Measurements from ENCODE around the gene N4BP2.

The N4BP2 gene

GRCh38 chr4:40112027-40112792, 55.6 kb downstream of the N4BP2 start:
- POLR2A ChIA-PET = no interaction called here

GRCh38 chr4:40114206-40114605, 57.6 kb downstream of the N4BP2 start:
- POLR2A ChIA-PET = no interaction called here
- no peak overlapping the region for H3K4me3 ChIP-seq (ENCODE audit: low read depth, low read length)
- TF ChIP-seq CTCF (IDR thresholded peaks at IDR 0.05; ENCODE audit: insufficient read depth, low read length, missing control alignments) = no peak
- no peak for DNase-seq (ENCODE audit: low read depth, low spot score)
- CTCF ChIA-PET = interaction anchor here (1.6 kb wide), 1 partner anchor 35 kb away, joined by 5 read pairs; no protein-coding TSS in a partner anchor

More at GRCh38 chr4:40112027-40112792, 55.6 kb downstream of the N4BP2 start:
- CTCF ChIA-PET = interaction anchor here (1.2 kb wide), 1 partner anchor 198 kb away, joined by 4 read pairs; no protein-coding TSS in a partner anchor
- no peak for DNase-seq (ENCODE audit: low read depth, low spot score)
- H3K4me3 ChIP-seq (ENCODE audit: low read depth, low read length) = no peak overlapping the region
- no peak for TF ChIP-seq CTCF (IDR thresholded peaks at IDR 0.05; ENCODE audit: insufficient read depth, low read length, missing control alignments)

GRCh38 chr4:40118861-40119260, 62.2 kb downstream of the N4BP2 start:
- no peak for TF ChIP-seq CTCF (IDR thresholded peaks at IDR 0.05; ENCODE audit: insufficient read depth, low read length, missing control alignments)
- ChIA-PET CTCF (interaction anchor here (1.0 to 1.3 kb wide), 2 partner anchors 13 to 191 kb away, joined by 4 read pairs; no protein-coding TSS in a partner anchor), POLR2A (no interaction called here)
- H3K4me3 ChIP-seq (ENCODE audit: low read depth, low read length) = no peak overlapping the region
- DNase-seq (ENCODE audit: low read depth, low spot score) = no peak

DNA sequence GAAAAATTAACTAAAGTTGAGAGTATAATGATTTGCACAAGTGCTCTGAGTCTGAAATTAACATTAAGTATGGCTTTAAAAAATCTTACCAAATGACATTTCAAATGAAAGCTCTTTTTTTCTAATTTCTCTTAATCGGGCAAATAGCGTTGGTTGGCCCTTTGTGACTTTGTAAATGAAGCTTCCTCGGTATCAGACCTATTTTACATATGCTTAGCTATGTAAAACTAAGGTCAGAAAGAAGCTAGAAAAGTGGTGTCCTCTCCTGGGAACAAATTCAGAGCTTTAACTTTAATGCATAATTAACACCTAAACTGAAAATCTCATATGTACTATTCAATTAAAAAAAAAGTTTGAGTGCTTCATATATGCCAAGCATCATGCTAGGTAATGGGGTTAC, 62.7 kb downstream of the N4BP2 start:
- no peak overlapping the region for H3K4me3 ChIP-seq (ENCODE audit: low read depth, low read length)
- no peak for DNase-seq (ENCODE audit: low read depth, low spot score)
- CTCF ChIA-PET = interaction anchor here (1.0 to 1.3 kb wide), 2 partner anchors 13 to 191 kb away, joined by 4 read pairs; no protein-coding TSS in a partner anchor
- POLR2A ChIA-PET = no interaction called here
- TF ChIP-seq CTCF (IDR thresholded peaks at IDR 0.05; ENCODE audit: insufficient read depth, low read length, missing control alignments) = no peak

GRCh38 chr4:40121515-40121914, 64.9 kb downstream of the N4BP2 start:
- no peak for TF ChIP-seq CTCF (IDR thresholded peaks at IDR 0.05; ENCODE audit: insufficient read depth, low read length, missing control alignments)
- H3K4me3 ChIP-seq (ENCODE audit: low read depth, low read length) = no peak overlapping the region
- peak; percentile 28 for DNase-seq (ENCODE audit: low read depth, low spot score)
- CTCF ChIA-PET = interaction anchor here (0.9 to 1.8 kb wide), 4 partner anchors 11 to 650 kb away, joined by 3 to 5 read pairs (median 3); no protein-coding TSS in a partner anchor
- POLR2A ChIA-PET = interaction anchor here (0.7 kb wide), 1 partner anchor 11 kb away, joined by 4 read pairs; no protein-coding TSS in a partner anchor

DNA sequence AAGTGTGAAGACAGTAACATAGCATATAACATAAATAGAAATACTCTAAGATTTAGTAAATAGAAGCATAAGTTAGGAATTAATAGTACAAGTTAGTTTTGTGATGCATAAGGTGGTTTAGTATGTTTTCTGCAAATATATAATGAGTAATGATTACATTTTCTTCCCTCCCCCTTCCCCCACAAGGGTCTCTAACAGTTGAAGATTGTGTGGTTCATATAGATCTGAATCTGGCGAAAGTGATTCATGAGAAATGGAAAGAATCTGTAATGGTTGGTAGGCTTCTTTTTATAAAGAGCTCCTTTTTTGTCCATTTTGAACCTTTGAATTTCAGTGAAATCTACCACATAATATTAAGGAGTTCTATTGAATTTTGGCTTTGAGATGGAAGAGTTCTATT, 66.3 kb downstream of the N4BP2 start:
- no peak for DNase-seq (ENCODE audit: low read depth, low spot score)
- ChIA-PET POLR2A (interaction anchor here (0.6 kb wide), 1 partner anchor 148 kb away, joined by 3 read pairs; no protein-coding TSS in a partner anchor), CTCF (interaction anchor here (1.5 kb wide), 1 partner anchor 9 kb away, joined by 3 read pairs; no protein-coding TSS in a partner anchor)
- no peak for TF ChIP-seq CTCF (IDR thresholded peaks at IDR 0.05; ENCODE audit: insufficient read depth, low read length, missing control alignments)
- H3K4me3 ChIP-seq (ENCODE audit: low read depth, low read length) = no peak overlapping the region
